ENCODE results near the gene SPTAN1. TPM values are rescaled to one million over a fixed set of nuclear protein-coding genes. Genes with fewer than 3 reads are reported as not detected.

Gene SPTAN1
- total RNA-seq: 320 and 359 TPM in 2 replicates

GRCh38 chr9:128552153-128552743, at the start of gene SPTAN1:
TSS of gene SPTAN1 (plus strand) at chr9:128552587. CDS start at chr9:128566741, 14,154 bp downstream.

GRCh38 chr9:128504485-128505413, 47.6 kb upstream of the SPTAN1 start, which contains the start of gene GLE1:
TSS of gene GLE1 (plus strand) at chr9:128504719. CDS start at chr9:128504806, 87 bp downstream.

GRCh38 chr9:128656416-128657343, 104.3 kb downstream of the SPTAN1 start, which contains the start of gene DYNC2I2:
TSS of gene DYNC2I2 (minus strand) at chr9:128656847. CDS start at chr9:128656726, 121 bp downstream.

Other genes starting within 250 kb of the SPTAN1 start
- gene TRUB2, start 230.1 kb upstream of the SPTAN1 start, total RNA-seq: 18.8 and 24.4 TPM in 2 replicates
- gene COQ4, start 229.7 kb upstream of the SPTAN1 start, total RNA-seq: 16.9 and 21.8 TPM in 2 replicates
- gene SLC27A4, start 212.1 kb upstream of the SPTAN1 start, total RNA-seq: 16.0 and 29.9 TPM in 2 replicates
- 47.5 and 47.8 TPM in 2 replicates for gene URM1, start 181.2 kb upstream of the SPTAN1 start, total RNA-seq
- gene CERCAM, start 131.7 kb upstream of the SPTAN1 start, total RNA-seq: 338 and 365 TPM in 2 replicates
- 32.7 TPM in 2 replicates for gene ODF2, start 96.6 kb upstream of the SPTAN1 start, total RNA-seq
- gene GLE1, start 47.9 kb upstream of the SPTAN1 start, total RNA-seq: 21.2 and 23.4 TPM in 2 replicates
- 35.8 and 43.4 TPM in 2 replicates for gene DYNC2I2, start 104.3 kb downstream of the SPTAN1 start, total RNA-seq
- gene SET, start 136.6 kb downstream of the SPTAN1 start, total RNA-seq: 240 and 280 TPM in 2 replicates
- 0.46 and 0.59 TPM in 2 replicates for gene PKN3, start 149.9 kb downstream of the SPTAN1 start, total RNA-seq
- gene ZDHHC12, start 171.5 kb downstream of the SPTAN1 start, total RNA-seq: 38.3 and 40.3 TPM in 2 replicates
- 39.9 and 40.9 TPM in 2 replicates for gene ZER1, start 219.3 kb downstream of the SPTAN1 start, total RNA-seq
- 16.3 and 17.8 TPM in 2 replicates for gene TBC1D13, start 234.7 kb downstream of the SPTAN1 start, total RNA-seq

Data from smooth muscle cell of the pulmonary artery (primary cell).